GM19463 (cell line): ENCODE results near the gene UCK2.
"Not testable (repeated sequence)": the region's sequence is repeated elsewhere in the genome, so short reads cannot be mapped to it uniquely, and the experiment has no call there.

Experiments used
- ATAC-seq: cut with Tn5 transposase; IDR thresholded peaks from one replicate; pipeline ENCODE4 v1.9.1; 2021; ENCODE audit warnings: mild to moderate bottlenecking, moderate library complexity; ENCODE audit not compliant: unreplicated experiment

UCK2 gene

DNA sequence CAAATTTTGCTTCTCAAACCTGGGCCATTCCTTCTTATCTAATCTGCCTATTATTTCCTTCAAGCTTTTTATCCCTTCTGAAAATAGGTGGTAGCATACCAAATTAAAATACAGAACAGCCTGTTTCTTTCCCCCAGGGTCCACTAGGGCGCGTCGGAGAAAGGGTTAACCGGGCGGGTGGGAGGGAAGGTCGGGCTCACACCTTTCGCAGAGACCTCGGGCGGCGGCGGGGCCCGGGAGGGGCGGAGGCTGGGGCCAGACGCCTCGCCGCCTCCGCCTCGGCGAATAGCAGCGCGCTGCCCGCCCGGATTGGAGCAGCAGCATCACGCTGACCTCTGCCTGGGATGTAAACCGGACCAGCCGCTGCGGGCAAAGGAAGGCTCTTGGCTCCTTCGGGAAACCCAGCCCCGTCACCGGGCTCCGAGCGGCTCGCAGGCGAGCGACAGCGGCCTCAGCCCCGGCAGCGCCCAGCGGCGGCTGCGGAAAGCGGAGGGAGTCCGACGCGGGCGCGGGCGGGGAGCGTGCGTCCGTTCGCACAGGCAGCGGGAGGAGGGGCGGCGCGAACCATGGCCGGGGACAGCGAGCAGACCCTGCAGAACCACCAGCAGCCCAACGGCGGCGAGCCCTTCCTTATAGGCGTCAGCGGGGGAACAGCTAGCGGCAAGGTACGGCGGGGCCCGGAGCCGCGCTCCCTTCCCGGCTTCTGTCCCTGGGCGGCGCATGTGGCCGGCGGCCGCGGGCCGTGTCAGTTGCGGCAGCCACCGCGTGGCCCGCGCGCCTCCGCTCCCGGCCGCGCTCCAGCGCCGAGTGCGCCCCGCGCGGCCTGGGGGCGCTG is at the start of gene UCK2:
Gene UCK2 (plus strand): TSS at position 347 of the 835 bp plus-strand sequence. CDS start 220 bp downstream, at position 567.
- peak; percentile 73 for ATAC-seq

DNA sequence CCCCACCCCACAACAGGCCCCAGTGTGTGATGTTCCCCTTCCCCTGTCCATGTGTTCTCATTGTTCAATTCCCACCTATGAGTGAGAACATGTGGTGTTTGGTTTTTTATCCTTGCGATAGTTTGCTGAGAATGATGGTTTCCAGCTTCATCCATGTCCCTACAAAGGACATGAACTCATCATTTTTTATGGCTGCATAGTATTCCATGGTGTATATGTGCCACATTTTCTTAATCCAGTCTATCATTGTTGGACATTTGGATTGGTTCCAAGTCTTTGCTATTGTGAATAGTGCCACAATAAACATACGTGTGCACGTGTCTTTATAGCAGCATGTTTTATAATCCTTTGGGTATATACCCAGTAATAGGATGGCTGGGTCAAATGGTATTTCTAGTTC is 49.2 kb upstream of the UCK2 start:
- not testable (repeated sequence) for ATAC-seq

- ATAC-seq = not testable (repeated sequence)
Observed at GRCh38 chr1:165783519-165783918, 43.9 kb upstream of the UCK2 start.

- no peak for ATAC-seq
Observed at GRCh38 chr1:165787741-165788140, 39.7 kb upstream of the UCK2 start.

DNA sequence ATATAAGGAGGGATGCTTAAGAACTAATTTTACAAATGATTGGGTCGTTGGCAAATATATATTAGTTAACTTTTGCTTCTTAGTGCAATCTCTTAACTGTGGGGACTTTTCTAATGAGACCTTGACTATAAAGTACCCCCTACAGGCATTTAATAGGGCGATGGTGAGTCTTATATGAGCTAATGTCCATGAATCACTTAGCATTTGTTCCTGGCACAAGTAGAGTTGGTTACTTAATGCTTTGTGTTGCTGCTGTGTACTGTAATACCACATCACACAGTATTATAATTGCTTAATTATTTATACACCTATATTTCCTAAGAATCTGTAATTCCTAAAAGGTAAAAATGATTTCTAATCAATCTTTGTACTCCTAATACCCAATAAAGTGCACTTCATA is 33.5 kb upstream of the UCK2 start:
- no peak for ATAC-seq

- ATAC-seq = no peak
Observed at GRCh38 chr1:165795894-165796293, 31.5 kb upstream of the UCK2 start.

GRCh38 chr1:165799387-165799786 is 28.0 kb upstream of the UCK2 start:
- no peak for ATAC-seq

- ATAC-seq = not testable (repeated sequence)
Observed at GRCh38 chr1:165804513-165804912, 22.9 kb upstream of the UCK2 start.

GRCh38 chr1:165807613-165808012 is 19.8 kb upstream of the UCK2 start:
- ATAC-seq = no peak

GRCh38 chr1:165815725-165816124 is 11.7 kb upstream of the UCK2 start:
- no peak for ATAC-seq

GRCh38 chr1:165816157-165816556 is 11.3 kb upstream of the UCK2 start:
- ATAC-seq = no peak

DNA sequence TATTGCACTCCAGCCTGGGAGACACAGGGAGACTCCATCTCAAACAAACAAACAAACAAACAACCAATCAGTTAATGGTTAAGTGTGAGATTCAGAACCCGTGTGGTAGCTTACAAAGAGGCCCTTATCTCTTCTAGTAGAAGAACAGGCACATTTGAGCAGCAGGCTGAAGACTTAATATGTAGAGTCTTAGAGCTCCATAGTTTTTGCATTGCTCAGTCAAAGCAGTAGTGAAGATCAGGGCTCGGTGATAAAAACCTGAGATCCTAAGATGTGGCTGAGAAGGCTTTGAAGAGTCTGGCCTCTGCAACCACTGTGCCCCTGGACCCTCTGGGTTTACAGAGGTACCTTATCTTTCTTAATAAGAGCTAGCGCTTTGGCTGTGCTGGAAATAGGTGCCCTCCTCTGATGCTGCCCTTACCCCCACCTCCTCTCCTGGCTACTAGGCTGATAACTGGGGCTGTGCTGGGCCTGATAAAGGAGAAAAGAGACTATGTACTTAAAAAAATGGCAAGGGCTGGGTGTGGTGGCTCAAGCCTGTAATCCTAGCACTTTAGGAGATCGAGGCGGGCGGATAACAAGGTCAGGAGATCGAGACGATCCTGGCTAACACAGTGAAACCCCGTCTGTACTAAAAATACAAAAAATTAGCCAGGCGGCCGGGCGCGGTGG is 10.5 kb upstream of the UCK2 start:
- no peak for ATAC-seq

DNA sequence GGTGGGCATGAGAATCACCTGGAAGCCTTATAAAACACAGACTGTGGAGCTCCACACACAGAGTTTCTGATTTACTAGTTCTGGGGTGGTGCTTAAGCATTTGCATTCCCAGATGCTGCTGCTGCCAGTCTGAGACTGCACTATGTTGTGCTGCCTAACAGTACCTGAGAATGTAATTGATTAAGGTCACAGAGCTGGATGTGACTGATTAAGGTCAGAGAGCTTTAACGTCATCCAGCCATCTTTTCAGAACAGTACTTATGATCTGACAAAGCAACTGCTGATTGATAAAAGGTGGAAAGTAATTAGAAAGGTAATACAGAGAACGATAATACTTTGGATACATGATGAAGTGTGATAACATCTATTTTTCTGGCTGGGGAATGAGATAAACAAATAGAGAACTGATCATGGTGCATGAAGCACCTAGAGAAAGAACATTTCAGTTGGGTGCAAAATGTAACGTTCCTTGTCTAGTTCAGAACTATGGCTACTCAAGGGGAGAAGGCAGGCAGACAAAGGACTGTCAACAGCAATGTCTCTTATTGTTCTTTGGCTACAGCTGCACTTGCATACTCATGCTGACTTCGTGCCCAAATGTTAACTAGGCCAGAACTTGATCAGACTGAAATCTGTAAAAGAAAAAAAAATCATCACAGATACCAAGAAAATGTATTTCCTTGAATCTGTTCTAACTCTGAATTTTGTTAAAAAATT is 3.7 kb upstream of the UCK2 start:
- no peak for ATAC-seq

GRCh38 chr1:165824269-165824643 is 3.2 kb upstream of the UCK2 start:
- no peak for ATAC-seq

DNA sequence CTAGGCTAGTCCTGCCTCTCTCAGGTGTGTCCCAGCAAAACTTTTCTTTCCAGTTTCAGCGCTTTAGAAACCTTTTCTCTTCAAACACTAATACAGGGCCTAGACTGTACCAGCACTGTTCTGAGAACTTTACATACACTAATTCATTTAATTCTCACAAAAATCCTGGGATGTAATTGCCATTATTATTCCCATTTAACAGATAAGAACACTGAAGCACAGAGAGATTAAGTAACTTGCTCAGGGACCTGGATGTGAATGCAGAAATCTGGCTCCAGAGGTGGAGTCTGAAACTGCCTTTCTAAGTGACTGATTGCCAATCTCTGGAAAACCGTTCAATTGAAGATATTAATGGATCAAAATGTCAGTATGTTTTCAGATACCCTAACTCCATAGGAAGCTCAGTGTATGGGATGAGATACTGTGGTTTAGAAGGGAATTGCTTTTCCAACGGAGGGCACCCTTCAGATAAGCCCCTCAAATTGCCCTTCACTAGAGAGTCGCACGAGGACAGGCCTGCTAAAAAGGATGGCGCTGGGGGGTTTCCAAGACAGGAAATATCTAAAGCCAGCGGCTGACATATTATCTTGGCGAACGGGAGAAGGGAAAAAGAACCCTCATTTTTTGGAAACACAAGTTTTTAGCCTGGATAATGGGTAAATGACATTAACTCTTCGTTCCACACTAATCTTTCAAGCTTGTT is 698 bp upstream of the UCK2 start:
- ATAC-seq = no peak

- ATAC-seq = peak; percentile 40
Observed at GRCh38 chr1:165828103-165828668, 772 bp downstream of the UCK2 start.

DNA sequence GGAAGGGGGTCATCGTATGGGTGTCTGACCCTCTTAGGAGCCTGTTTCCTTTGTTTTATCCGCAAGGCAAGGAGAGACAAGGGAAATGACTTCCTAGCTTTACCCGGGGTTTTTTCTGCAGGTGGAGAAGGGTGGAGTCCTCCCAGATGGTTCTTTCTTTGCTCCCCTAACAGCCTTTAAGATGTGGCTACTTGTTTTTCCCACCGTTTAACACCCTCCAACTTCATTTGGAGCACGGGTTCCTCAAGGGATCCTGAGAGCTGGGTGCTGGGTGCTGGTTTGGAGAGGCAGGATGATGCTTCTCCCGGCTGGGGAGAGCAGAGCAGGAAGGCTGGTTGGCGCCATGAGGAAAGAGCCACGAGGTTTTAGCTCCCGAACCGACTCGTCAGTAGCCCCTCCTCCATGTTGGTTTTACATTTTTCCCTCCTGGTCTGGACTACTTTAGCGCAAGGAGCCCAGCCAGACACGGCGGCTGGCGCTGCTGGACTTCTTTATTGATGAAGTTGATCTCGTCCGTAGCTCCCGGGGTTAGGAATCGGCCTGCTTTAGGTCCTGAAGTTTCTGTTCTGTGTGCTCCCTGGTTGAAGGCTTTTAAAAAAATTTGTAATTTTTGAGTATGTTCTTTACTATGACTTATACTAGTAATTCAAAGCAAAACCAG is 1.4 kb downstream of the UCK2 start:
- no peak for ATAC-seq

- ATAC-seq = no peak
Observed at GRCh38 chr1:165829888-165830287, 2.5 kb downstream of the UCK2 start.

DNA sequence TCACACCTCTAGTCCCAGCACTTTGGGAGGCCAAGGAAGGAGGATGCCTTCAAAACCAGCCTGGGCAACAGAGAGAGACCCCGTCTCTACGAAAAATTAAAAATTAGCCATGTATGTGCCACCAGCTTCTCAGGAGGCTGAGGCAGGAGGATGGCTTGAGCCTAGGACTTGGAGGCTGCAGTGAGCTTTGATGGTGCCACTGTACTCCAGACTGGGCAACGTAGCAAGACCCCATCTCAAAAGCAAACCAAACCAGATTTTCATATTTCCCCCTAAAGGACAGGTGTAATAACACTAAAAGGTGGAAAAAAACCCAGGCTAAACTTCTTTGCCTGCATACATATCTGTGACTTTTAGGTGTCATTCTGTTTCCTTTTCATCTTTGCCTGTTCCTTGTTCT is 3.7 kb downstream of the UCK2 start:
- no peak for ATAC-seq

- no peak for ATAC-seq
Observed at GRCh38 chr1:165832902-165833301, 5.5 kb downstream of the UCK2 start.
